WTC11 (cell line): Measurements from ENCODE around the gene FRMD4B. TPM values are rescaled to one million over a fixed set of nuclear protein-coding genes. Genes with fewer than 3 reads are reported as not detected.
A peak's percentile ranks its signal among the peaks of the same experiment; 100 is the strongest.

ENCODE experiments used
- ATAC-seq: fragments of 200-7000 bp; cut with Tn5 transposase; 2 replicates; pipeline ENCODE4 v1.10.0; 2021; ENCODE audit warnings: mild to moderate bottlenecking, moderate library complexity
- CTCF ChIA-PET: fragments of 300-600 bp; sonication (Branson Sonifier 250); formaldehyde crosslinking; loops from one replicate; lab custom pipeline; 2021; ENCODE audit warnings: antibody characterized with exemption; lab: Charles Lee
- POLR2A ChIA-PET: fragments of 350-600 bp; sonication (Branson Sonifier 250); formaldehyde crosslinking; loops from one replicate; lab custom pipeline; 2021; ENCODE audit warnings: antibody characterized with exemption; lab: Charles Lee
- DNase-seq: peaks from one replicate; pipeline ENCODE4 v3.0.0; 2021; ENCODE audit warnings: low spot score
- H3K27ac Mint-ChIP-seq: 2 replicates; pipeline ENCODE4 v1.8.0; 2021; ENCODE audit warnings: mixed read lengths
- H3K27me3 Mint-ChIP-seq: 2 replicates; pipeline ENCODE4 v1.8.0; 2021; ENCODE audit warnings: low read depth, mild to moderate bottlenecking, moderate library complexity, mixed read lengths
- H3K36me3 Mint-ChIP-seq: 2 replicates; pipeline ENCODE4 v1.8.0; 2021; ENCODE audit warnings: mixed read lengths
- H3K4me1 Mint-ChIP-seq: 2 replicates; pipeline ENCODE4 v1.8.0; 2022; ENCODE audit warnings: mixed read lengths
- H3K4me3 Mint-ChIP-seq: 2 replicates; pipeline ENCODE4 v1.8.0; 2021; ENCODE audit warnings: mild to moderate bottlenecking, moderate library complexity, mixed read lengths
- H3K9me3 Mint-ChIP-seq: 2 replicates; pipeline ENCODE4 v1.8.0; 2021; ENCODE audit warnings: mixed read lengths
- ATF1 ChIP-seq: sonication (generic); formaldehyde crosslinking; IDR thresholded peaks from 2 replicates; pipeline ENCODE4 v1.8.1; 2023; ENCODE audit warnings: mild to moderate bottlenecking, moderate library complexity, missing genetic modification reagents
- NR1H2 ChIP-seq: sonication (generic); formaldehyde crosslinking; IDR thresholded peaks from 2 replicates; pipeline ENCODE4 v1.9.0; 2021; ENCODE audit warnings: mild to moderate bottlenecking, moderate library complexity, missing genetic modification reagents
- OVOL2 ChIP-seq: fragments of 250-450 bp; sonication (Bioruptor Pico); IDR thresholded peaks from 2 replicates; pipeline ENCODE4 v1.9.0; 2021; ENCODE audit warnings: mild to moderate bottlenecking, borderline replicate concordance
- SMAD4 ChIP-seq: sonication (generic); formaldehyde crosslinking; IDR thresholded peaks from 2 replicates; pipeline ENCODE4 v1.8.0; 2022; ENCODE audit warnings: mild to moderate bottlenecking, missing genetic modification reagents
- SP1 ChIP-seq: sonication (generic); formaldehyde crosslinking; conservative IDR thresholded peaks from 2 replicates; pipeline ENCODE4 v1.8.1; 2022; ENCODE audit warnings: missing genetic modification reagents
- ZNF396 ChIP-seq: fragments of 250-450 bp; sonication (Bioruptor Pico); IDR thresholded peaks from 2 replicates; pipeline ENCODE4 v1.8.0; 2021; ENCODE audit warnings: mild to moderate bottlenecking, moderate library complexity, borderline replicate concordance
- ZNF423 ChIP-seq: fragments of 250-450 bp; sonication (Bioruptor Pico); IDR thresholded peaks from 2 replicates; pipeline ENCODE4 v2.1.2; 2022; ENCODE audit warnings: mild to moderate bottlenecking, moderate library complexity
- total RNA-seq: library from RNA; stranded (reverse); gene quantifications from 3 replicates; pipeline ENCODE4 v1.2.3, GENCODE V29; 2021
- TF ChIP-seq, protein P1 (sequence below): fragments of 250-450 bp; sonication (Bioruptor Pico); IDR thresholded peaks from 2 replicates; pipeline ENCODE4 v1.8.0; 2021; ENCODE audit warnings: mild to moderate bottlenecking
- TF ChIP-seq, protein P2 (sequence below): sonication (generic); formaldehyde crosslinking; IDR thresholded peaks from 2 replicates; pipeline ENCODE4 v1.8.1; 2022; ENCODE audit warnings: mild to moderate bottlenecking, moderate library complexity, missing genetic modification reagents
- TF ChIP-seq, protein P3 (sequence below): sonication (generic); formaldehyde crosslinking; IDR thresholded peaks from 2 replicates; pipeline ENCODE4 v1.8.1; 2022; ENCODE audit warnings: mild to moderate bottlenecking, missing genetic modification reagents, moderate library complexity, borderline replicate concordance
- TF ChIP-seq, protein P4 (sequence below): sonication (generic); formaldehyde crosslinking; IDR thresholded peaks from 2 replicates; pipeline ENCODE4 v1.8.0; 2023; ENCODE audit warnings: missing genetic modification reagents, mild to moderate bottlenecking, borderline replicate concordance
- TF ChIP-seq, protein P5 (sequence below): sonication (generic); formaldehyde crosslinking; IDR thresholded peaks from 2 replicates; pipeline ENCODE4 v1.8.1; 2023; ENCODE audit warnings: mild to moderate bottlenecking, moderate library complexity, missing genetic modification reagents
- TF ChIP-seq, protein P6 (sequence below): sonication (generic); formaldehyde crosslinking; conservative IDR thresholded peaks from 2 replicates; pipeline ENCODE4 v1.8.1; 2023; ENCODE audit warnings: mild to moderate bottlenecking, low read depth, missing genetic modification reagents, moderate library complexity
- TF ChIP-seq, protein P7 (sequence below): sonication (generic); formaldehyde crosslinking; IDR thresholded peaks from 2 replicates; pipeline ENCODE4 v1.8.1; 2023; ENCODE audit warnings: mild to moderate bottlenecking, missing genetic modification reagents, moderate library complexity
- TF ChIP-seq, protein P8 (sequence below): sonication (generic); formaldehyde crosslinking; conservative IDR thresholded peaks from 2 replicates; pipeline ENCODE4 v1.8.1; 2022; ENCODE audit warnings: mild to moderate bottlenecking, missing genetic modification reagents
- TF ChIP-seq, protein P9 (sequence below): fragments of 200-600 bp; IDR thresholded peaks from 2 replicates; pipeline ENCODE4 v1.8.0; 2022; ENCODE audit warnings: antibody characterized with exemption
- TF ChIP-seq, protein P10 (sequence below): sonication (generic); formaldehyde crosslinking; IDR thresholded peaks from 2 replicates; pipeline ENCODE4 v1.8.1; 2022; ENCODE audit warnings: low read depth, mild to moderate bottlenecking, moderate library complexity, missing genetic modification reagents, borderline replicate concordance

The FRMD4B gene
- total RNA-seq, 1 experiment from 2014 or later, result 6.7 TPM

DNA sequence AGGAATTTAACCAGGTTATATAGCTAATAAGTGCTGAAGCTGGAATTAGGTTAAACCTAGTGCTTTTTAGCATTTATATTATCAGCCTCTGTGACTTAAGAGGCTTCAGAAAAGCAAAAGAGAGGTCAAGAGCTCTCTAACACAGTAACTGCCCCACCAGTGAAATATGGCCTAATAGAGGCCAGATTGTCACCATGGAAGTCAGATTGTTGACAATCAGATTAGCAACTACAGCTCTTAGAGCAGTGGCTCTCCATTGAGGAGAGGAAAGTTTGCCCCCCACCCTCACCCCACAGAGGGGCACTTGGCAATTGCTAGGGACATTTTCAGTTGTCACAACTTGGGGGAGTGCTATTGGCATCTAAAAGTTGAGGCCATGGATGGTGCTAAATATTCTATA is 240.2 kb downstream of the FRMD4B start (continued):
- TF ChIP-seq SMAD4 (CRISPR knock-in tag) (no peak), ZNF423 (CRISPR knock-in tag) (no peak), ATF1 (CRISPR knock-in tag) (no peak), OVOL2 (CRISPR knock-in tag) (no peak), ZNF396 (no peak)
- TF ChIP-seq, protein P1, sequence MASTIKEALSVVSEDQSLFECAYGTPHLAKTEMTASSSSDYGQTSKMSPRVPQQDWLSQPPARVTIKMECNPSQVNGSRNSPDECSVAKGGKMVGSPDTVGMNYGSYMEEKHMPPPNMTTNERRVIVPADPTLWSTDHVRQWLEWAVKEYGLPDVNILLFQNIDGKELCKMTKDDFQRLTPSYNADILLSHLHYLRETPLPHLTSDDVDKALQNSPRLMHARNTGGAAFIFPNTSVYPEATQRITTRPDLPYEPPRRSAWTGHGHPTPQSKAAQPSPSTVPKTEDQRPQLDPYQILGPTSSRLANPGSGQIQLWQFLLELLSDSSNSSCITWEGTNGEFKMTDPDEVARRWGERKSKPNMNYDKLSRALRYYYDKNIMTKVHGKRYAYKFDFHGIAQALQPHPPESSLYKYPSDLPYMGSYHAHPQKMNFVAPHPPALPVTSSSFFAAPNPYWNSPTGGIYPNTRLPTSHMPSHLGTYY (CRISPR knock-in tag), result no peak
- TF ChIP-seq, protein P2, sequence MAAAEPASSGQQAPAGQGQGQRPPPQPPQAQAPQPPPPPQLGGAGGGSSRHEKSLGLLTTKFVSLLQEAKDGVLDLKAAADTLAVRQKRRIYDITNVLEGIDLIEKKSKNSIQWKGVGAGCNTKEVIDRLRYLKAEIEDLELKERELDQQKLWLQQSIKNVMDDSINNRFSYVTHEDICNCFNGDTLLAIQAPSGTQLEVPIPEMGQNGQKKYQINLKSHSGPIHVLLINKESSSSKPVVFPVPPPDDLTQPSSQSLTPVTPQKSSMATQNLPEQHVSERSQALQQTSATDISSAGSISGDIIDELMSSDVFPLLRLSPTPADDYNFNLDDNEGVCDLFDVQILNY (CRISPR knock-in tag), result no peak
- TF ChIP-seq, protein P3, sequence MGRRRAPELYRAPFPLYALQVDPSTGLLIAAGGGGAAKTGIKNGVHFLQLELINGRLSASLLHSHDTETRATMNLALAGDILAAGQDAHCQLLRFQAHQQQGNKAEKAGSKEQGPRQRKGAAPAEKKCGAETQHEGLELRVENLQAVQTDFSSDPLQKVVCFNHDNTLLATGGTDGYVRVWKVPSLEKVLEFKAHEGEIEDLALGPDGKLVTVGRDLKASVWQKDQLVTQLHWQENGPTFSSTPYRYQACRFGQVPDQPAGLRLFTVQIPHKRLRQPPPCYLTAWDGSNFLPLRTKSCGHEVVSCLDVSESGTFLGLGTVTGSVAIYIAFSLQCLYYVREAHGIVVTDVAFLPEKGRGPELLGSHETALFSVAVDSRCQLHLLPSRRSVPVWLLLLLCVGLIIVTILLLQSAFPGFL (CRISPR knock-in tag), result no peak
- TF ChIP-seq, protein P4, sequence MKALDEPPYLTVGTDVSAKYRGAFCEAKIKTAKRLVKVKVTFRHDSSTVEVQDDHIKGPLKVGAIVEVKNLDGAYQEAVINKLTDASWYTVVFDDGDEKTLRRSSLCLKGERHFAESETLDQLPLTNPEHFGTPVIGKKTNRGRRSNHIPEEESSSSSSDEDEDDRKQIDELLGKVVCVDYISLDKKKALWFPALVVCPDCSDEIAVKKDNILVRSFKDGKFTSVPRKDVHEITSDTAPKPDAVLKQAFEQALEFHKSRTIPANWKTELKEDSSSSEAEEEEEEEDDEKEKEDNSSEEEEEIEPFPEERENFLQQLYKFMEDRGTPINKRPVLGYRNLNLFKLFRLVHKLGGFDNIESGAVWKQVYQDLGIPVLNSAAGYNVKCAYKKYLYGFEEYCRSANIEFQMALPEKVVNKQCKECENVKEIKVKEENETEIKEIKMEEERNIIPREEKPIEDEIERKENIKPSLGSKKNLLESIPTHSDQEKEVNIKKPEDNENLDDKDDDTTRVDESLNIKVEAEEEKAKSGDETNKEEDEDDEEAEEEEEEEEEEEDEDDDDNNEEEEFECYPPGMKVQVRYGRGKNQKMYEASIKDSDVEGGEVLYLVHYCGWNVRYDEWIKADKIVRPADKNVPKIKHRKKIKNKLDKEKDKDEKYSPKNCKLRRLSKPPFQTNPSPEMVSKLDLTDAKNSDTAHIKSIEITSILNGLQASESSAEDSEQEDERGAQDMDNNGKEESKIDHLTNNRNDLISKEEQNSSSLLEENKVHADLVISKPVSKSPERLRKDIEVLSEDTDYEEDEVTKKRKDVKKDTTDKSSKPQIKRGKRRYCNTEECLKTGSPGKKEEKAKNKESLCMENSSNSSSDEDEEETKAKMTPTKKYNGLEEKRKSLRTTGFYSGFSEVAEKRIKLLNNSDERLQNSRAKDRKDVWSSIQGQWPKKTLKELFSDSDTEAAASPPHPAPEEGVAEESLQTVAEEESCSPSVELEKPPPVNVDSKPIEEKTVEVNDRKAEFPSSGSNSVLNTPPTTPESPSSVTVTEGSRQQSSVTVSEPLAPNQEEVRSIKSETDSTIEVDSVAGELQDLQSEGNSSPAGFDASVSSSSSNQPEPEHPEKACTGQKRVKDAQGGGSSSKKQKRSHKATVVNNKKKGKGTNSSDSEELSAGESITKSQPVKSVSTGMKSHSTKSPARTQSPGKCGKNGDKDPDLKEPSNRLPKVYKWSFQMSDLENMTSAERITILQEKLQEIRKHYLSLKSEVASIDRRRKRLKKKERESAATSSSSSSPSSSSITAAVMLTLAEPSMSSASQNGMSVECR (CRISPR knock-in tag), result no peak
- TF ChIP-seq, protein P5, sequence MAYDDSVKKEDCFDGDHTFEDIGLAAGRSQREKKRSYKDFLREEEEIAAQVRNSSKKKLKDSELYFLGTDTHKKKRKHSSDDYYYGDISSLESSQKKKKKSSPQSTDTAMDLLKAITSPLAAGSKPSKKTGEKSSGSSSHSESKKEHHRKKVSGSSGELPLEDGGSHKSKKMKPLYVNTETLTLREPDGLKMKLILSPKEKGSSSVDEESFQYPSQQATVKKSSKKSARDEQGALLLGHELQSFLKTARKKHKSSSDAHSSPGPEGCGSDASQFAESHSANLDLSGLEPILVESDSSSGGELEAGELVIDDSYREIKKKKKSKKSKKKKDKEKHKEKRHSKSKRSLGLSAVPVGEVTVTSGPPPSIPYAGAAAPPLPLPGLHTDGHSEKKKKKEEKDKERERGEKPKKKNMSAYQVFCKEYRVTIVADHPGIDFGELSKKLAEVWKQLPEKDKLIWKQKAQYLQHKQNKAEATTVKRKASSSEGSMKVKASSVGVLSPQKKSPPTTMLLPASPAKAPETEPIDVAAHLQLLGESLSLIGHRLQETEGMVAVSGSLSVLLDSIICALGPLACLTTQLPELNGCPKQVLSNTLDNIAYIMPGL (CRISPR knock-in tag), result no peak

DNA sequence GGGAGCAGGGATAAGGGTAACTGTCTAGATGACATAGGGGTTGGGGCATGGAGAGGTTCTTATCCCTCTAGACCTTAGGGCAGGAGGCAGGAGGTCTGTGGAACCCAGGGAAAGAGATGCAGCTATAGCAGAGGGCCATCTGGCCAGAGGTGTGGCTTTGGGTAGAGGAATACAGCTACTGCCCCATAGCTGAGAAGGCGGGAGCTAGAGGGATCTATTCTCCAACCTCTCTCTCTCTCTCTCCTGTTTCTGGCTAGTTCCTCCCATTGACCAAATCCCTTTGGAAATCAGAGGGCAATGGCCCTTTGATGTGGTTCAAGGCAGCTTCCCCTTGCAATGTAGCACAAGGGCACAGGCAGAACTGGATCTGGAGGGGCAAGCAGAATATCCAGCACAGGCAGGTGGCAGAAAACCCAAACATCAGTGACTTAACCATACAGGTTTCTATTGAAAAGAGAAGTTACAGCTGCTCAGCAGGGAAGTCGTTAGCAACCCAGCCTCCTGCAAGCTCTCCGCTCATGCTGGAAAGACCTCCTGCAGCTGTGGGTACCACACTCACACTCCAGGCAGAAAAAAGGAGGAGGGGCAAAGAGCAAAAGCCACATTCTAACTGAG is 241.2 kb downstream of the FRMD4B start:
- peaks cover 83% of the 10 kb centered on the region for H3K27me3 Mint-ChIP-seq
- TF ChIP-seq, protein P6, sequence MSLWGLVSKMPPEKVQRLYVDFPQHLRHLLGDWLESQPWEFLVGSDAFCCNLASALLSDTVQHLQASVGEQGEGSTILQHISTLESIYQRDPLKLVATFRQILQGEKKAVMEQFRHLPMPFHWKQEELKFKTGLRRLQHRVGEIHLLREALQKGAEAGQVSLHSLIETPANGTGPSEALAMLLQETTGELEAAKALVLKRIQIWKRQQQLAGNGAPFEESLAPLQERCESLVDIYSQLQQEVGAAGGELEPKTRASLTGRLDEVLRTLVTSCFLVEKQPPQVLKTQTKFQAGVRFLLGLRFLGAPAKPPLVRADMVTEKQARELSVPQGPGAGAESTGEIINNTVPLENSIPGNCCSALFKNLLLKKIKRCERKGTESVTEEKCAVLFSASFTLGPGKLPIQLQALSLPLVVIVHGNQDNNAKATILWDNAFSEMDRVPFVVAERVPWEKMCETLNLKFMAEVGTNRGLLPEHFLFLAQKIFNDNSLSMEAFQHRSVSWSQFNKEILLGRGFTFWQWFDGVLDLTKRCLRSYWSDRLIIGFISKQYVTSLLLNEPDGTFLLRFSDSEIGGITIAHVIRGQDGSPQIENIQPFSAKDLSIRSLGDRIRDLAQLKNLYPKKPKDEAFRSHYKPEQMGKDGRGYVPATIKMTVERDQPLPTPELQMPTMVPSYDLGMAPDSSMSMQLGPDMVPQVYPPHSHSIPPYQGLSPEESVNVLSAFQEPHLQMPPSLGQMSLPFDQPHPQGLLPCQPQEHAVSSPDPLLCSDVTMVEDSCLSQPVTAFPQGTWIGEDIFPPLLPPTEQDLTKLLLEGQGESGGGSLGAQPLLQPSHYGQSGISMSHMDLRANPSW, result no peak
- no peak for TF ChIP-seq NR1H2 (CRISPR knock-in tag)
- TF ChIP-seq SP1 (CRISPR knock-in tag), result no peak
- TF ChIP-seq, protein P7, sequence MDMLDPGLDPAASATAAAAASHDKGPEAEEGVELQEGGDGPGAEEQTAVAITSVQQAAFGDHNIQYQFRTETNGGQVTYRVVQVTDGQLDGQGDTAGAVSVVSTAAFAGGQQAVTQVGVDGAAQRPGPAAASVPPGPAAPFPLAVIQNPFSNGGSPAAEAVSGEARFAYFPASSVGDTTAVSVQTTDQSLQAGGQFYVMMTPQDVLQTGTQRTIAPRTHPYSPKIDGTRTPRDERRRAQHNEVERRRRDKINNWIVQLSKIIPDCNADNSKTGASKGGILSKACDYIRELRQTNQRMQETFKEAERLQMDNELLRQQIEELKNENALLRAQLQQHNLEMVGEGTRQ (CRISPR knock-in tag), result no peak
- peak; percentile 77 for TF ChIP-seq ZNF423 (CRISPR knock-in tag)
- TF ChIP-seq, protein P8, sequence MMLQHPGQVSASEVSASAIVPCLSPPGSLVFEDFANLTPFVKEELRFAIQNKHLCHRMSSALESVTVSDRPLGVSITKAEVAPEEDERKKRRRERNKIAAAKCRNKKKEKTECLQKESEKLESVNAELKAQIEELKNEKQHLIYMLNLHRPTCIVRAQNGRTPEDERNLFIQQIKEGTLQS (CRISPR knock-in tag), result no peak
- TF ChIP-seq, protein P9, sequence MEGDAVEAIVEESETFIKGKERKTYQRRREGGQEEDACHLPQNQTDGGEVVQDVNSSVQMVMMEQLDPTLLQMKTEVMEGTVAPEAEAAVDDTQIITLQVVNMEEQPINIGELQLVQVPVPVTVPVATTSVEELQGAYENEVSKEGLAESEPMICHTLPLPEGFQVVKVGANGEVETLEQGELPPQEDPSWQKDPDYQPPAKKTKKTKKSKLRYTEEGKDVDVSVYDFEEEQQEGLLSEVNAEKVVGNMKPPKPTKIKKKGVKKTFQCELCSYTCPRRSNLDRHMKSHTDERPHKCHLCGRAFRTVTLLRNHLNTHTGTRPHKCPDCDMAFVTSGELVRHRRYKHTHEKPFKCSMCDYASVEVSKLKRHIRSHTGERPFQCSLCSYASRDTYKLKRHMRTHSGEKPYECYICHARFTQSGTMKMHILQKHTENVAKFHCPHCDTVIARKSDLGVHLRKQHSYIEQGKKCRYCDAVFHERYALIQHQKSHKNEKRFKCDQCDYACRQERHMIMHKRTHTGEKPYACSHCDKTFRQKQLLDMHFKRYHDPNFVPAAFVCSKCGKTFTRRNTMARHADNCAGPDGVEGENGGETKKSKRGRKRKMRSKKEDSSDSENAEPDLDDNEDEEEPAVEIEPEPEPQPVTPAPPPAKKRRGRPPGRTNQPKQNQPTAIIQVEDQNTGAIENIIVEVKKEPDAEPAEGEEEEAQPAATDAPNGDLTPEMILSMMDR, result no peak
- TF ChIP-seq, protein P10, sequence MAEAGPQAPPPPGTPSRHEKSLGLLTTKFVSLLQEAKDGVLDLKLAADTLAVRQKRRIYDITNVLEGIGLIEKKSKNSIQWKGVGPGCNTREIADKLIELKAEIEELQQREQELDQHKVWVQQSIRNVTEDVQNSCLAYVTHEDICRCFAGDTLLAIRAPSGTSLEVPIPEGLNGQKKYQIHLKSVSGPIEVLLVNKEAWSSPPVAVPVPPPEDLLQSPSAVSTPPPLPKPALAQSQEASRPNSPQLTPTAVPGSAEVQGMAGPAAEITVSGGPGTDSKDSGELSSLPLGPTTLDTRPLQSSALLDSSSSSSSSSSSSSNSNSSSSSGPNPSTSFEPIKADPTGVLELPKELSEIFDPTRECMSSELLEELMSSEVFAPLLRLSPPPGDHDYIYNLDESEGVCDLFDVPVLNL (CRISPR knock-in tag), result no peak
- no peaks in the 10 kb centered on the region for H3K9me3 Mint-ChIP-seq
- ATAC-seq, result peak; percentile 89
- DNase-seq, result peak; percentile 51
- POLR2A ChIA-PET, result interaction anchor here (0.9 kb wide), 1 partner anchor 8 kb away, joined by 3 read pairs; no protein-coding TSS in a partner anchor
- H3K27ac Mint-ChIP-seq, result no peak overlapping the region
- H3K4me3 Mint-ChIP-seq, result no peak overlapping the region
- H3K36me3 Mint-ChIP-seq, result no peaks in the 10 kb centered on the region
- CTCF ChIA-PET, result interaction anchor here (0.8 to 1.9 kb wide), 7 partner anchors 11 to 295 kb away, joined by 4 to 17 read pairs (median 5); no protein-coding TSS in a partner anchor
- H3K4me1 Mint-ChIP-seq, result peaks cover 12% of the 10 kb centered on the region
